Measurements from ENCODE around the gene PSD4. TPM values are rescaled to one million over a fixed set of nuclear protein-coding genes. Genes with fewer than 3 reads are reported as not detected.
"Not testable (repeated sequence)": the region's sequence is repeated elsewhere in the genome, so short reads cannot be mapped to it uniquely, and the experiment has no call there.

The PSD4 gene
- total RNA-seq, 1 donor from 2014 or later: 319 TPM

- Mint-ChIP-seq H3K9me3 (no peaks in the 10 kb centered on the region), H3K4me3 (ENCODE audit: low read depth) (no peak overlapping the region), H3K36me3 (ENCODE audit: low read depth) (no peaks in the 10 kb centered on the region), H3K4me1 (ENCODE audit: low read depth) (peaks cover 43% of the 10 kb centered on the region), H3K27me3 (ENCODE audit: low read depth) (peaks cover 4% of the 10 kb centered on the region), H3K27ac (peak overlapping the region; percentile 78)
- no peak for DNase-seq (ENCODE audit: low spot score)
- intact Hi-C loops (cut with micrococcal nuclease): no loop called here
These were observed 57.3 kb downstream of the PSD4 start for GRCh38 chr2:113231064-113231463.

- H3K27ac Mint-ChIP-seq: no peak overlapping the region
- H3K4me1 Mint-ChIP-seq (ENCODE audit: low read depth): peaks cover 43% of the 10 kb centered on the region
These were observed 58.4 kb downstream of the PSD4 start for GRCh38 chr2:113232123-113232522.

GRCh38 chr2:113232740-113233139 is 59.0 kb downstream of the PSD4 start:
- Mint-ChIP-seq H3K9me3 (no peaks in the 10 kb centered on the region), H3K36me3 (ENCODE audit: low read depth) (no peaks in the 10 kb centered on the region), H3K27ac (no peak overlapping the region), H3K27me3 (ENCODE audit: low read depth) (peaks cover 4% of the 10 kb centered on the region), H3K4me3 (ENCODE audit: low read depth) (no peak overlapping the region), H3K4me1 (ENCODE audit: low read depth) (peaks cover 45% of the 10 kb centered on the region)
- intact Hi-C loops (cut with micrococcal nuclease): no loop called here
- DNase-seq (ENCODE audit: low spot score): no peak

More at GRCh38 chr2:113232123-113232522, 58.4 kb downstream of the PSD4 start:
- H3K4me3 Mint-ChIP-seq (ENCODE audit: low read depth): no peak overlapping the region
- no peaks in the 10 kb centered on the region for H3K36me3 Mint-ChIP-seq (ENCODE audit: low read depth)
- intact Hi-C loops (cut with micrococcal nuclease): no loop called here
- H3K27me3 Mint-ChIP-seq (ENCODE audit: low read depth): peaks cover 4% of the 10 kb centered on the region
- H3K9me3 Mint-ChIP-seq: no peaks in the 10 kb centered on the region
- DNase-seq (ENCODE audit: low spot score): no peak

- Mint-ChIP-seq H3K27me3 (ENCODE audit: low read depth) (peaks cover 4% of the 10 kb centered on the region), H3K27ac (peak overlapping the region; percentile 33), H3K9me3 (no peaks in the 10 kb centered on the region), H3K4me3 (ENCODE audit: low read depth) (no peak overlapping the region), H3K36me3 (ENCODE audit: low read depth) (no peaks in the 10 kb centered on the region), H3K4me1 (ENCODE audit: low read depth) (peaks cover 34% of the 10 kb centered on the region)
- no peak for DNase-seq (ENCODE audit: low spot score)
- intact Hi-C loops (cut with micrococcal nuclease): no loop called here
These were observed 60.1 kb downstream of the PSD4 start for GRCh38 chr2:113233593-113234550.

- Mint-ChIP-seq H3K4me3 (ENCODE audit: low read depth) (peak overlapping the region; percentile 82), H3K4me1 (ENCODE audit: low read depth) (peaks cover 29% of the 10 kb centered on the region), H3K9me3 (no peaks in the 10 kb centered on the region), H3K27ac (no peak overlapping the region), H3K36me3 (ENCODE audit: low read depth) (no peaks in the 10 kb centered on the region), H3K27me3 (ENCODE audit: low read depth) (peaks cover 2% of the 10 kb centered on the region)
- DNase-seq (ENCODE audit: low spot score): no peak
- intact Hi-C loops (cut with micrococcal nuclease): no loop called here
These were observed 61.1 kb downstream of the PSD4 start for GRCh38 chr2:113234721-113235346.

- Mint-ChIP-seq H3K4me3 (ENCODE audit: low read depth) (peak overlapping the region; percentile 82), H3K27ac (peak overlapping the region; percentile 83), H3K4me1 (ENCODE audit: low read depth) (peaks cover 30% of the 10 kb centered on the region)
- H3K36me3 Mint-ChIP-seq (ENCODE audit: low read depth); H3K27me3 Mint-ChIP-seq (ENCODE audit: low read depth); intact Hi-C loops (cut with micrococcal nuclease); H3K9me3 Mint-ChIP-seq: not testable (repeated sequence)
- DNase-seq (ENCODE audit: low spot score): peak; percentile 41
These were observed 61.8 kb downstream of the PSD4 start for GRCh38 chr2:113235347-113236226.

- no peaks in the 10 kb centered on the region for H3K36me3 Mint-ChIP-seq (ENCODE audit: low read depth)
- intact Hi-C loops (cut with micrococcal nuclease): no loop called here
- peaks cover 30% of the 10 kb centered on the region for H3K4me1 Mint-ChIP-seq (ENCODE audit: low read depth)
- peaks cover 2% of the 10 kb centered on the region for H3K27me3 Mint-ChIP-seq (ENCODE audit: low read depth)
- H3K9me3 Mint-ChIP-seq: no peaks in the 10 kb centered on the region
- H3K4me3 Mint-ChIP-seq (ENCODE audit: low read depth): peak overlapping the region; percentile 45
- DNase-seq (ENCODE audit: low spot score): no peak
- H3K27ac Mint-ChIP-seq: no peak overlapping the region
These were observed 62.8 kb downstream of the PSD4 start for GRCh38 chr2:113236367-113237159.

GRCh38 chr2:113237604-113238160 is 63.9 kb downstream of the PSD4 start:
- intact Hi-C loops (cut with micrococcal nuclease): no loop called here
- no peak overlapping the region for H3K4me3 Mint-ChIP-seq (ENCODE audit: low read depth)

GRCh38 chr2:113238871-113239839 is 65.4 kb downstream of the PSD4 start:
- Mint-ChIP-seq H3K27me3 (ENCODE audit: low read depth) (no peaks in the 10 kb centered on the region), H3K36me3 (ENCODE audit: low read depth) (no peaks in the 10 kb centered on the region), H3K27ac (no peak overlapping the region), H3K4me1 (ENCODE audit: low read depth) (peaks cover 21% of the 10 kb centered on the region), H3K9me3 (no peaks in the 10 kb centered on the region), H3K4me3 (ENCODE audit: low read depth) (no peak overlapping the region)
- DNase-seq (ENCODE audit: low spot score): no peak
- intact Hi-C loops (cut with micrococcal nuclease): no loop called here

More at GRCh38 chr2:113237604-113238160, 63.9 kb downstream of the PSD4 start:
- H3K9me3 Mint-ChIP-seq: no peaks in the 10 kb centered on the region
- no peaks in the 10 kb centered on the region for H3K27me3 Mint-ChIP-seq (ENCODE audit: low read depth)
- H3K27ac Mint-ChIP-seq: no peak overlapping the region
- no peak for DNase-seq (ENCODE audit: low spot score)
- no peaks in the 10 kb centered on the region for H3K36me3 Mint-ChIP-seq (ENCODE audit: low read depth)
- peaks cover 27% of the 10 kb centered on the region for H3K4me1 Mint-ChIP-seq (ENCODE audit: low read depth)

GRCh38 chr2:113240150-113240914 is 66.6 kb downstream of the PSD4 start:
- H3K27ac Mint-ChIP-seq: peak overlapping the region; percentile 80
- H3K9me3 Mint-ChIP-seq: no peaks in the 10 kb centered on the region
- no peak overlapping the region for H3K4me3 Mint-ChIP-seq (ENCODE audit: low read depth)
- no peak for DNase-seq (ENCODE audit: low spot score)
- peaks cover 20% of the 10 kb centered on the region for H3K4me1 Mint-ChIP-seq (ENCODE audit: low read depth)
- H3K36me3 Mint-ChIP-seq (ENCODE audit: low read depth): no peaks in the 10 kb centered on the region
- intact Hi-C loops (cut with micrococcal nuclease): loop anchor here (5.0 kb wide), 1 partner anchor 158 kb away; no protein-coding TSS in a partner anchor
- H3K27me3 Mint-ChIP-seq (ENCODE audit: low read depth): no peaks in the 10 kb centered on the region
